ENCODE measurements around the gene HEATR5B. TPM values are rescaled to one million over a fixed set of nuclear protein-coding genes. Genes with fewer than 3 reads are reported as not detected.

The HEATR5B gene
- total and polyA plus RNA-seq, 2 donors from 2014 or later = 4.4 to 20.5 TPM

GRCh38 chr2:37029758-37030157 is 54.4 kb downstream of the HEATR5B start:
- DNase-seq (no peak), FAIRE-seq (no peak)
- Histone ChIP-seq H3K9me3 (ENCODE audit: control insufficient read depth in 2 of 3, insufficient read depth in 1 of 3, low read length in 3 of 3) (no peaks in the 10 kb centered on the region), H3K4me3 (ENCODE audit: low read length in 3 of 3) (no peak overlapping the region), H3K36me3 (ENCODE audit: control insufficient read depth in 2 of 3, insufficient read depth in 3 of 3, low read length in 3 of 3) (peaks cover 4 to 16% (median 8%) of the 10 kb centered on the region in 3 donors), H3K9ac (ENCODE audit: low read length in 3 of 3) (no peak overlapping the region), H3K4me1 (ENCODE audit: control insufficient read depth in 2 of 3, insufficient read depth in 2 of 3, low read depth in 1 of 3, low read length in 3 of 3) (no peaks in the 10 kb centered on the region), H3K27ac (ENCODE audit: low read depth in 2 of 2, low read length in 2 of 2) (no peak overlapping the region), H3K27me3 (ENCODE audit: control insufficient read depth, insufficient read depth, low read length) (no peaks in the 10 kb centered on the region)
- intact Hi-C loops (cut with DNase I) = no loop called here
- TF ChIP-seq CTCF (IDR thresholded peaks at IDR 0.05; ENCODE audit: borderline replicate concordance, extremely low read depth, insufficient read depth) = no peak

- Histone ChIP-seq H3K9me3 (ENCODE audit: control insufficient read depth in 2 of 3, insufficient read depth in 1 of 3, low read length in 3 of 3) (no peaks in the 10 kb centered on the region), H3K4me1 (ENCODE audit: control insufficient read depth in 2 of 3, insufficient read depth in 2 of 3, low read depth in 1 of 3, low read length in 3 of 3) (no peaks in the 10 kb centered on the region), H3K4me3 (ENCODE audit: low read length in 3 of 3) (no peak overlapping the region), H3K36me3 (ENCODE audit: control insufficient read depth in 2 of 3, insufficient read depth in 3 of 3, low read length in 3 of 3) (peaks cover 6 to 19% (median 13%) of the 10 kb centered on the region in 3 donors), H3K27ac (ENCODE audit: low read depth in 2 of 2, low read length in 2 of 2) (no peak overlapping the region), H3K9ac (ENCODE audit: low read length in 3 of 3) (no peak overlapping the region), H3K27me3 (ENCODE audit: control insufficient read depth, insufficient read depth, low read length) (no peaks in the 10 kb centered on the region)
- TF ChIP-seq CTCF (IDR thresholded peaks at IDR 0.05; ENCODE audit: borderline replicate concordance, extremely low read depth, insufficient read depth) = no peak
- FAIRE-seq (no peak), DNase-seq (no peak)
- intact Hi-C loops (cut with DNase I) = no loop called here
Observed at GRCh38 chr2:37026050-37026449, 58.1 kb downstream of the HEATR5B start.

GRCh38 chr2:37020887-37021796 is 63.0 kb downstream of the HEATR5B start:
- intact Hi-C loops (cut with DNase I) = no loop called here
- H3K36me3 ChIP-seq (ENCODE audit: control insufficient read depth in 2 of 3, insufficient read depth in 3 of 3, low read length in 3 of 3) = peaks cover 5 to 17% (median 11%) of the 10 kb centered on the region in 3 donors
- TF ChIP-seq CTCF (IDR thresholded peaks at IDR 0.05; ENCODE audit: borderline replicate concordance, extremely low read depth, insufficient read depth) = no peak
- no peaks in the 10 kb centered on the region for H3K9me3 ChIP-seq (ENCODE audit: control insufficient read depth in 2 of 3, insufficient read depth in 1 of 3, low read length in 3 of 3)
- no peak overlapping the region for H3K9ac ChIP-seq (ENCODE audit: low read length in 3 of 3)
- peak overlapping the region in 1 of 2 donors; percentile 5 for H3K27ac ChIP-seq (ENCODE audit: low read depth in 2 of 2, low read length in 2 of 2)
- DNase-seq (no peak), FAIRE-seq (peak; percentile 98)
- H3K4me3 ChIP-seq (ENCODE audit: low read length in 3 of 3) = no peak overlapping the region
- no peaks in the 10 kb centered on the region for H3K4me1 ChIP-seq (ENCODE audit: control insufficient read depth in 2 of 3, insufficient read depth in 2 of 3, low read depth in 1 of 3, low read length in 3 of 3)
- H3K27me3 ChIP-seq (ENCODE audit: control insufficient read depth, insufficient read depth, low read length) = no peaks in the 10 kb centered on the region

Measured in kidney (tissue), 14 donors.